ENCODE measurements around the gene MYBPHL.

DNA sequence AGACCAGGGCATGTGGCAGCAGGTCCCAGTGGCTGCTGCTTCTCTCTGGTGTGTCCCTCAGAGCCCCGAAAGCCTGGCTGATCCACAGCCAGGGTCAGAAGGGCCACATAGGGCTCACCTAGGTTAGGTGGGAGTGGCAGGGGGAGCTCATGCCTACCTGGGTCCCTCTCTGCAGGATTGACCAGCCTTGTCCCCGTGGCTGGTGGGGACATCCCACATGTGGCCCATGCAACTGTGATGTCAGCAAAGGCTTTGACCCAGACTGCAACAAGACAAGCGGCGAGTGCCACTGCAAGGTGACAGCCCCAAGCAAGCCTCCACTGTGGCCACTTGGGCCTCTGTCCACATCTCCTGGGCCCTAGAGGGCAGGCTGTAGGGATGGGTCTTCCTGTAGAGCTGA lies 41.8 kb downstream of the MYBPHL start:
- TF ChIP-seq ZBTB8A (tag by site-specific recombination; IDR thresholded peaks at IDR 0.05) (no peak), ZNF24 (tag by site-specific recombination; IDR thresholded peaks at IDR 0.05) (no peak), SETDB1 (IDR thresholded peaks at IDR 0.05; ENCODE audit: insufficient read length, low read length) (no peak), ZNF768 (tag by site-specific recombination; IDR thresholded peaks at IDR 0.05) (no peak), ZNF23 (tag by site-specific recombination; IDR thresholded peaks at IDR 0.05; ENCODE audit: borderline replicate concordance) (no peak), ZFP41 (tag by site-specific recombination; IDR thresholded peaks at IDR 0.05; ENCODE audit: borderline replicate concordance) (no peak), ZNF473 (tag by site-specific recombination; IDR thresholded peaks at IDR 0.05) (no peak), ZNF175 (tag by site-specific recombination; IDR thresholded peaks at IDR 0.05) (no peak)
- TF ChIP-seq, protein P1, sequence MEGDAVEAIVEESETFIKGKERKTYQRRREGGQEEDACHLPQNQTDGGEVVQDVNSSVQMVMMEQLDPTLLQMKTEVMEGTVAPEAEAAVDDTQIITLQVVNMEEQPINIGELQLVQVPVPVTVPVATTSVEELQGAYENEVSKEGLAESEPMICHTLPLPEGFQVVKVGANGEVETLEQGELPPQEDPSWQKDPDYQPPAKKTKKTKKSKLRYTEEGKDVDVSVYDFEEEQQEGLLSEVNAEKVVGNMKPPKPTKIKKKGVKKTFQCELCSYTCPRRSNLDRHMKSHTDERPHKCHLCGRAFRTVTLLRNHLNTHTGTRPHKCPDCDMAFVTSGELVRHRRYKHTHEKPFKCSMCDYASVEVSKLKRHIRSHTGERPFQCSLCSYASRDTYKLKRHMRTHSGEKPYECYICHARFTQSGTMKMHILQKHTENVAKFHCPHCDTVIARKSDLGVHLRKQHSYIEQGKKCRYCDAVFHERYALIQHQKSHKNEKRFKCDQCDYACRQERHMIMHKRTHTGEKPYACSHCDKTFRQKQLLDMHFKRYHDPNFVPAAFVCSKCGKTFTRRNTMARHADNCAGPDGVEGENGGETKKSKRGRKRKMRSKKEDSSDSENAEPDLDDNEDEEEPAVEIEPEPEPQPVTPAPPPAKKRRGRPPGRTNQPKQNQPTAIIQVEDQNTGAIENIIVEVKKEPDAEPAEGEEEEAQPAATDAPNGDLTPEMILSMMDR (tag by site-specific recombination; IDR thresholded peaks at IDR 0.05) = no peak

All from HEK293 (cell line).